LNCAP (cell line): Measurements from ENCODE around the gene SECTM1.

Source experiments
- CTCF ChIP-seq: fragments of 450-650 bp; IDR thresholded peaks from 2 replicates; pipeline ENCODE4 v1.5.1; 2017; ENCODE audit warnings: mild to moderate bottlenecking

SECTM1 gene

DNA sequence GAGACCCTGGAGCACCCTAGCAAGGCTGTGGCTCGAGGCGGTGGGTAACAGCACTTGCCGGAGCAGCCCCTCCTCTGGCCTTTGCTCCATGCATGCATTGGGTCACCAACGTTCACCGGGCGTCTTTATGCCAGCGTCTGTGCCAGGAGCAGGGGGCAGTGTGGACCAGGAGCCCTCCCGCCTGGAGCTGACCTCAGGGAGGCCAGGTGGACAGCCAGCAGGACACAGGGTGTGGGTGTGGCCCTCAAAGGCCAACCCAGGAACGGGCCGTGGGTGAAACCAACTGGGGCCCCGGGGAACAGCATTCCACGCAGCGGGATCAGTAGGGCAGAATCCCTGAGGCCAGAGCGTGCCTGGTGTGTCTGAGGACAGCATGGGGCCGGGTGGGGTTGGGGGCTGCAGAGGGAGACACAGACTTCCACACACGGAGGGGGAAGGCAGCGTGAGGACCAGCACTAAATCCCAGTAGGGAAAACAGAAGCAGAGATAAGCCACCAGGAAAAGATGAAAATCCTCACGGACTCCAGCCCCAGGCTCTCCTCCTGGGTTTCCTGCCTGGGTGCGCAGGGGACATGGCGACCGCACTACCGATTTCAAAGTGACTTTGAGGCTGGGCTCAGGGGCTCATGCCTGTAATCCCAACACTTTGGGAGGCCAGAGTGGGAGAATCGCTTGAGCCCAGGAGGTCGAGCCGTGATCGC is 13.3 kb downstream of the SECTM1 start:
- TF ChIP-seq CTCF = no peak

DNA sequence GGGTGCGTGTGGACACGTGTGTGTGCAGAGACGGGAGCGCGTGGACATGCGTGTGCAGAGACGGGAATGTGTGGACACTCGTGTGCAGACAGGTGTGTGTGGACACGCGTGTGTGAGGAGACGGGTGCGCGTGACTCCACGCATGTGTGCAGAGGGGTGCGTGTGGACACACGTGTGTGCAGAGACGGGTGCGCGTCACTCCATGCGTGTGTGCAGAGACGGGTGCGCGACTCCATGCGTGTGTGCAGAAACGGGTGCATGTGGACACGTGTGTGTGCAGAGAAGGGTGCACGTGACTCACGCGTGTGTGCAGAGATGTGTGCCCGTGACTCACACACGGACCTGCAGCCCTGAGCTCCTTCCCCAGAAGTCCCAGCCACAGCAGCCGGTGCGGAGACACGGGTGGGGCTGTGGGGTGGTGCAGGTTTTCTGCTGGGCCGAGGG is 13.9 kb downstream of the SECTM1 start:
- TF ChIP-seq CTCF = no peak

GRCh38 chr17:82318772-82319606 is 14.6 kb downstream of the SECTM1 start:
- no peak for TF ChIP-seq CTCF

- TF ChIP-seq CTCF = no peak
Observed at GRCh38 chr17:82318169-82318498, 15.4 kb downstream of the SECTM1 start.

- TF ChIP-seq CTCF = no peak
Observed at GRCh38 chr17:82317394-82318168, 16.0 kb downstream of the SECTM1 start, which contains the start of gene CD7. Gene CD7 (minus strand): TSS chr17:82317608. CDS start chr17:82317495, 113 bp downstream.

GRCh38 chr17:82316651-82317393 is 16.7 kb downstream of the SECTM1 start:
- TF ChIP-seq CTCF = no peak
